WTC11 (cell line): ENCODE measurements around the gene HNRNPH2. TPM values are rescaled to one million over a fixed set of nuclear protein-coding genes. Genes with fewer than 3 reads are reported as not detected.

Experiments used
- ATAC-seq: fragments of 200-7000 bp; cut with Tn5 transposase; 2 replicates; pipeline ENCODE4 v1.10.0; 2021; ENCODE audit warnings: mild to moderate bottlenecking, moderate library complexity
- CTCF ChIA-PET: fragments of 300-600 bp; sonication (Branson Sonifier 250); formaldehyde crosslinking; loops from one replicate; lab custom pipeline; 2021; ENCODE audit warnings: antibody characterized with exemption; lab: Charles Lee
- POLR2A ChIA-PET: fragments of 350-600 bp; sonication (Branson Sonifier 250); formaldehyde crosslinking; loops from one replicate; lab custom pipeline; 2021; ENCODE audit warnings: antibody characterized with exemption; lab: Charles Lee
- DNase-seq: peaks from one replicate; pipeline ENCODE4 v3.0.0; 2021; ENCODE audit warnings: low spot score
- H3K27ac Mint-ChIP-seq: 2 replicates; pipeline ENCODE4 v1.8.0; 2021; ENCODE audit warnings: mixed read lengths
- H3K27me3 Mint-ChIP-seq: 2 replicates; pipeline ENCODE4 v1.8.0; 2021; ENCODE audit warnings: low read depth, mild to moderate bottlenecking, moderate library complexity, mixed read lengths
- H3K36me3 Mint-ChIP-seq: 2 replicates; pipeline ENCODE4 v1.8.0; 2021; ENCODE audit warnings: mixed read lengths
- H3K4me1 Mint-ChIP-seq: 2 replicates; pipeline ENCODE4 v1.8.0; 2022; ENCODE audit warnings: mixed read lengths
- H3K4me3 Mint-ChIP-seq: 2 replicates; pipeline ENCODE4 v1.8.0; 2021; ENCODE audit warnings: mild to moderate bottlenecking, moderate library complexity, mixed read lengths
- H3K9me3 Mint-ChIP-seq: 2 replicates; pipeline ENCODE4 v1.8.0; 2021; ENCODE audit warnings: mixed read lengths
- AFF4 ChIP-seq: sonication (generic); formaldehyde crosslinking; IDR thresholded peaks from 2 replicates; pipeline ENCODE4 v1.8.1; 2023; ENCODE audit warnings: mild to moderate bottlenecking, missing genetic modification reagents, borderline replicate concordance
- ARID4B ChIP-seq: sonication (generic); formaldehyde crosslinking; IDR thresholded peaks from 2 replicates; pipeline ENCODE4 v1.8.0; 2023; ENCODE audit warnings: missing genetic modification reagents, mild to moderate bottlenecking, borderline replicate concordance
- ATF2 ChIP-seq: sonication (generic); formaldehyde crosslinking; IDR thresholded peaks from 2 replicates; pipeline ENCODE4 v1.8.1; 2022; ENCODE audit warnings: low read depth, missing genetic modification reagents, borderline replicate concordance
- ELF4 ChIP-seq: sonication (generic); formaldehyde crosslinking; IDR thresholded peaks from 2 replicates; pipeline ENCODE4 v1.8.1; 2022; ENCODE audit warnings: low read depth, mild to moderate bottlenecking, moderate library complexity, missing genetic modification reagents
- ERG ChIP-seq: fragments of 250-450 bp; sonication (Bioruptor Pico); IDR thresholded peaks from 2 replicates; pipeline ENCODE4 v1.8.0; 2021; ENCODE audit warnings: mild to moderate bottlenecking
- ESRRA ChIP-seq: sonication (generic); formaldehyde crosslinking; IDR thresholded peaks from 2 replicates; pipeline ENCODE4 v1.8.1; 2022; ENCODE audit warnings: mild to moderate bottlenecking, missing genetic modification reagents, borderline replicate concordance
- GTF2I ChIP-seq: fragments of 250-450 bp; sonication (Bioruptor Pico); conservative IDR thresholded peaks from 2 replicates; pipeline ENCODE4 v1.4.0; 2021; ENCODE audit warnings: mild to moderate bottlenecking
- JAZF1 ChIP-seq: fragments of 250-450 bp; sonication (Bioruptor Pico); IDR thresholded peaks from 2 replicates; pipeline ENCODE4 v1.9.0; 2021; ENCODE audit warnings: moderate library complexity, mild to moderate bottlenecking, inconsistent platforms
- KAT7 ChIP-seq: sonication (generic); formaldehyde crosslinking; IDR thresholded peaks from 2 replicates; pipeline ENCODE4 v1.8.1; 2023; ENCODE audit warnings: missing genetic modification reagents, mild to moderate bottlenecking, borderline replicate concordance
- MLX ChIP-seq: sonication (generic); formaldehyde crosslinking; IDR thresholded peaks from 2 replicates; pipeline ENCODE4 v1.8.1; 2023; ENCODE audit warnings: mild to moderate bottlenecking, missing genetic modification reagents, moderate library complexity
- PRDM15 ChIP-seq: sonication (generic); formaldehyde crosslinking; IDR thresholded peaks from 2 replicates; pipeline ENCODE4 v1.8.0; 2022; ENCODE audit warnings: missing genetic modification reagents
- SP1 ChIP-seq: sonication (generic); formaldehyde crosslinking; conservative IDR thresholded peaks from 2 replicates; pipeline ENCODE4 v1.8.1; 2022; ENCODE audit warnings: missing genetic modification reagents
- TCF7 ChIP-seq: sonication (generic); formaldehyde crosslinking; IDR thresholded peaks from 2 replicates; pipeline ENCODE4 v1.8.0; 2022; ENCODE audit warnings: mild to moderate bottlenecking, low read depth, missing genetic modification reagents, moderate library complexity
- TEAD1 ChIP-seq: sonication (generic); formaldehyde crosslinking; IDR thresholded peaks from 2 replicates; pipeline ENCODE4 v1.8.0; 2022; ENCODE audit warnings: mild to moderate bottlenecking, missing genetic modification reagents
- ZNF138 ChIP-seq: sonication (generic); formaldehyde crosslinking; conservative IDR thresholded peaks from 2 replicates; pipeline ENCODE4 v1.8.1; 2022; ENCODE audit warnings: mild to moderate bottlenecking, moderate library complexity, missing genetic modification reagents
- ZNF263 ChIP-seq: sonication (generic); formaldehyde crosslinking; IDR thresholded peaks from 2 replicates; pipeline ENCODE4 v1.8.1; 2022; ENCODE audit warnings: low read depth, mild to moderate bottlenecking, moderate library complexity, missing genetic modification reagents
- ZNF425 ChIP-seq: fragments of 250-450 bp; sonication (Bioruptor Pico); conservative IDR thresholded peaks from 2 replicates; pipeline ENCODE4 v1.9.0; 2021; ENCODE audit warnings: mild to moderate bottlenecking
- total RNA-seq: library from RNA; stranded (reverse); gene quantifications from 3 replicates; pipeline ENCODE4 v1.2.3, GENCODE V29; 2021

The HNRNPH2 gene
- total RNA-seq, 1 experiment from 2014 or later: 70.9 TPM

- TF ChIP-seq ERG: no peak
- no peak for TF ChIP-seq MLX (CRISPR knock-in tag)
These were observed 22.5 kb downstream of the HNRNPH2 start (continued) for GRCh38 chrX:101430457-101431078.

GRCh38 chrX:101442085-101442484, 34.1 kb downstream of the HNRNPH2 start:
- POLR2A ChIA-PET: no interaction called here
- H3K27me3 Mint-ChIP-seq: no peaks in the 10 kb centered on the region
- H3K9me3 Mint-ChIP-seq: peaks cover 17% of the 10 kb centered on the region; the same call in 1 of the 2 replicates
- no peak for DNase-seq
- H3K4me3 Mint-ChIP-seq: no peak overlapping the region
- H3K36me3 Mint-ChIP-seq: peaks cover 49% of the 10 kb centered on the region
- CTCF ChIA-PET: no interaction called here
- no peak for TF ChIP-seq ATF2
- TF ChIP-seq ZNF138: no peak
- no peak for TF ChIP-seq GTF2I (CRISPR knock-in tag)
- no peak for TF ChIP-seq AFF4 (CRISPR knock-in tag)
- TF ChIP-seq JAZF1 (CRISPR knock-in tag): no peak
- no peak for TF ChIP-seq ESRRA (CRISPR knock-in tag)
- no peak for TF ChIP-seq ZNF263 (CRISPR knock-in tag)
- TF ChIP-seq TEAD1 (CRISPR knock-in tag): no peak
- TF ChIP-seq TCF7 (CRISPR knock-in tag): no peak
- no peak for TF ChIP-seq SP1 (CRISPR knock-in tag)
- TF ChIP-seq ZNF425 (CRISPR knock-in tag): no peak
- TF ChIP-seq PRDM15 (CRISPR knock-in tag): no peak
- TF ChIP-seq ELF4 (CRISPR knock-in tag): no peak
- TF ChIP-seq KAT7 (CRISPR knock-in tag): no peak
- no peak for TF ChIP-seq ARID4B (CRISPR knock-in tag)
- H3K4me1 Mint-ChIP-seq: no peaks in the 10 kb centered on the region
- ATAC-seq: no peak
- H3K27ac Mint-ChIP-seq: no peak overlapping the region
